ENCODE measurements around the gene KCNJ6. TPM values are rescaled to one million over a fixed set of nuclear protein-coding genes. Genes with fewer than 3 reads are reported as not detected.

The KCNJ6 gene
- total RNA-seq, 1 donor from 2014 or later = not detected

DNA sequence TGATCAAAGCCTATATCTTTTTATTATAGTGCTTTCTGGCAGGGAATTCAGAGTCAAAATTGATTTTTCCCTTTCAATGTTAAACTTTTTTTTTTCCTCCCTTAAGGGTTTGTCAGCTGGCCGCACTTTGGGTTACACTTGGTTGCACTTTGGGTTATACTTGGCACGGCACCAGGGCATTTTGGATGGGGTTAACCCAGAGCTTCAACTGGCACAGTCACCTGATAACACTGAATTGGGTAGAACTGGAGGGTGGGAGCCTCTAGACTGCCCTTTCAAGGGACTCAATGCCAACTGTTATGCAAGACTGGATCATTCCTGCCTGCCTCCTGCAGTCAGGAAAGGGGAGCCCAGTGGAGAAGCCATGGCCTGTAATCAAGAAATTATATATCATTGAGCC, 211.5 kb downstream of the KCNJ6 start:
- no peak overlapping the region for H2AFZ ChIP-seq (replicated peaks)
- TF ChIP-seq EZH2 (IDR thresholded peaks at IDR 0.05) = no peak
- TF ChIP-seq, protein P1, sequence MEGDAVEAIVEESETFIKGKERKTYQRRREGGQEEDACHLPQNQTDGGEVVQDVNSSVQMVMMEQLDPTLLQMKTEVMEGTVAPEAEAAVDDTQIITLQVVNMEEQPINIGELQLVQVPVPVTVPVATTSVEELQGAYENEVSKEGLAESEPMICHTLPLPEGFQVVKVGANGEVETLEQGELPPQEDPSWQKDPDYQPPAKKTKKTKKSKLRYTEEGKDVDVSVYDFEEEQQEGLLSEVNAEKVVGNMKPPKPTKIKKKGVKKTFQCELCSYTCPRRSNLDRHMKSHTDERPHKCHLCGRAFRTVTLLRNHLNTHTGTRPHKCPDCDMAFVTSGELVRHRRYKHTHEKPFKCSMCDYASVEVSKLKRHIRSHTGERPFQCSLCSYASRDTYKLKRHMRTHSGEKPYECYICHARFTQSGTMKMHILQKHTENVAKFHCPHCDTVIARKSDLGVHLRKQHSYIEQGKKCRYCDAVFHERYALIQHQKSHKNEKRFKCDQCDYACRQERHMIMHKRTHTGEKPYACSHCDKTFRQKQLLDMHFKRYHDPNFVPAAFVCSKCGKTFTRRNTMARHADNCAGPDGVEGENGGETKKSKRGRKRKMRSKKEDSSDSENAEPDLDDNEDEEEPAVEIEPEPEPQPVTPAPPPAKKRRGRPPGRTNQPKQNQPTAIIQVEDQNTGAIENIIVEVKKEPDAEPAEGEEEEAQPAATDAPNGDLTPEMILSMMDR (IDR thresholded peaks at IDR 0.05) = no peak
- no peak for TF ChIP-seq EZH2phosphoT487 (IDR thresholded peaks at IDR 0.05)
- H3K4me3 ChIP-seq = no peak overlapping the region
- H3K4me1 ChIP-seq = no peaks in the 10 kb centered on the region
- Mint-ChIP-seq H3K27me3 (ENCODE audit: insufficient read depth, low read depth) (peaks cover 4% of the 10 kb centered on the region), H3K9me3 (no peaks in the 10 kb centered on the region), H3K4me3 (no peak overlapping the region), H3K36me3 (no peaks in the 10 kb centered on the region), H3K27ac (no peak overlapping the region), H3K4me1 (peaks cover 6% of the 10 kb centered on the region)
- H3K27ac ChIP-seq = no peak overlapping the region
- no peaks in the 10 kb centered on the region for H3K9me3 ChIP-seq (ENCODE audit: low read depth)
- DNase-seq (ENCODE audit: low spot score) = no peak
- H3K9ac ChIP-seq = no peak overlapping the region
- H3K79me2 ChIP-seq (ENCODE audit: low read depth) = no peaks in the 10 kb centered on the region
- H3F3A ChIP-seq (ENCODE audit: low read depth) = no peaks in the 10 kb centered on the region
- no peaks in the 10 kb centered on the region for H4K20me1 ChIP-seq (ENCODE audit: low read depth)
- H3K4me2 ChIP-seq = no peak overlapping the region
- no peaks in the 10 kb centered on the region for H3K36me3 ChIP-seq
- no peaks in the 10 kb centered on the region for H3K27me3 ChIP-seq

DNA sequence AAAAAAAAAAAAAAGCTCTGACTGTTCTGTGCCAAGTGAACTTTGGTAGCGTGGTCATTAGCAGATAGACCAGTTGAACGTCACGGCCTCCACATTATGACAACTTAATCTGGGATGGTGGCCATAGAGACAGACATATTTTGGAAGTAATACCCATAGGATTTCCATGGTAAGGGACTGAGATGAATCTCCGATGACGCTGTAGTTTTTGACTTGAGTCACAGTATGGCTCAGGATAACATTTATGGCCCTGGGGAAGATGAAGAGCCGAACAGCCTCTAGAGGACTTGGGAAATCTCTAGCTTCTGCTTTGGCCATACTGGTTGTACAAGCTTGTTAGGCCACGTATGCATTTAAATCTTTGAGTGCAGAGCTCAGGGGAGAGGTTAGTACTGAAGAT, 214.0 kb downstream of the KCNJ6 start:
- peaks cover 8% of the 10 kb centered on the region for H3K4me1 Mint-ChIP-seq

DNA sequence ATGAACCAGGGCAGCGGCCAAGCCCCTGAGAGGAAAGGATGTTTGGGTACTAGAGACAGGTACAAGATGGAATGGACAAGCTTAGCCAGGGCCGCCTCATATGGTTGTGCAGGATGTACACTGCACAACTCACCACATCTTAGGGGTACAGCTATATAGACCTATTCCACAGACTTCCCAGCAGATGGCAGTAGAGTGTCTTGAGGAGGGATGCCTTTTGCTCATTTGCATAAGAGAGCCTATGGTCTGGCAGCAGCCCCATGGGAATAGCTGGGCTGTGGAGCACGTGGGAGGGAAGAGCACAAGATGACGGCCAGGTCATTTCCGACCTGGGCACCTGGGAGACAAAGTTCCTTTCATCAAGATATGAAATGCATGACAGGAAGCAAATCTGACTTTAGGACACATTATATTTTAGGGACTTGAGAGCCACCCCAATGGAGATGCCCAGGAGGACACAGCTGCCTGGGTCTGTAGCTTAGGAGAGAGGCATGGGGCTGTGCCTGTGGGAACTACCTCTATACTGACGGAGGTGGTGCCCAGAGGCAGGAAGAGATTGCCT, 215.5 kb downstream of the KCNJ6 start:
- peak; percentile 74 for DNase-seq (ENCODE audit: low spot score)
- Mint-ChIP-seq H3K27ac (no peak overlapping the region), H3K4me1 (peaks cover 4% of the 10 kb centered on the region), H3K9me3 (peaks cover 3% of the 10 kb centered on the region), H3K27me3 (ENCODE audit: insufficient read depth, low read depth) (no peaks in the 10 kb centered on the region), H3K36me3 (no peaks in the 10 kb centered on the region), H3K4me3 (no peak overlapping the region)
- Histone ChIP-seq H3K9me3 (ENCODE audit: low read depth) (no peaks in the 10 kb centered on the region), H3K27ac (no peak overlapping the region), H3K4me2 (no peak overlapping the region), H2AFZ (replicated peaks) (no peak overlapping the region), H3K36me3 (no peaks in the 10 kb centered on the region), H3K4me1 (no peaks in the 10 kb centered on the region), H3K79me2 (ENCODE audit: low read depth) (no peaks in the 10 kb centered on the region), H3F3A (ENCODE audit: low read depth) (no peaks in the 10 kb centered on the region), H4K20me1 (ENCODE audit: low read depth) (no peaks in the 10 kb centered on the region), H3K9ac (no peak overlapping the region), H3K27me3 (no peaks in the 10 kb centered on the region), H3K4me3 (no peak overlapping the region)
- TF ChIP-seq, protein P1 (IDR thresholded peaks at IDR 0.05) = peak; percentile 69
- no peak for TF ChIP-seq EZH2 (IDR thresholded peaks at IDR 0.05)
- TF ChIP-seq EZH2phosphoT487 (IDR thresholded peaks at IDR 0.05) = no peak

More for the DNA sequence above, 214.0 kb downstream of the KCNJ6 start:
- no peak overlapping the region for H3K4me3 Mint-ChIP-seq
- H3K9me3 Mint-ChIP-seq = no peaks in the 10 kb centered on the region
- no peak overlapping the region for H3K4me3 ChIP-seq
- no peak overlapping the region for H3K27ac ChIP-seq
- no peaks in the 10 kb centered on the region for H3K9me3 ChIP-seq (ENCODE audit: low read depth)
- H3K27ac Mint-ChIP-seq = no peak overlapping the region
- H2AFZ ChIP-seq (replicated peaks) = no peak overlapping the region
- no peaks in the 10 kb centered on the region for H4K20me1 ChIP-seq (ENCODE audit: low read depth)
- no peak for DNase-seq (ENCODE audit: low spot score)
- no peaks in the 10 kb centered on the region for H3K27me3 Mint-ChIP-seq (ENCODE audit: insufficient read depth, low read depth)
- H3K36me3 ChIP-seq = no peaks in the 10 kb centered on the region
- no peak overlapping the region for H3K9ac ChIP-seq
- H3K4me2 ChIP-seq = no peak overlapping the region
- H3K4me1 ChIP-seq = no peaks in the 10 kb centered on the region
- no peaks in the 10 kb centered on the region for H3K27me3 ChIP-seq
- H3K79me2 ChIP-seq (ENCODE audit: low read depth) = no peaks in the 10 kb centered on the region
- no peaks in the 10 kb centered on the region for H3F3A ChIP-seq (ENCODE audit: low read depth)
- H3K36me3 Mint-ChIP-seq = no peaks in the 10 kb centered on the region
- TF ChIP-seq, protein P1 (IDR thresholded peaks at IDR 0.05) = no peak
- no peak for TF ChIP-seq EZH2phosphoT487 (IDR thresholded peaks at IDR 0.05)
- TF ChIP-seq EZH2 (IDR thresholded peaks at IDR 0.05) = no peak
